Activated B cell treated with CpG ODN at 0.5 μM for 24 hours (primary cell): Measurements from ENCODE around the gene LRRC56. TPM values are rescaled to one million over a fixed set of nuclear protein-coding genes. Genes with fewer than 3 reads are reported as not detected.

ENCODE experiments used
- ATAC-seq: fragments of 200-7000 bp; cut with Tn5 transposase; one replicate; pipeline ENCODE4 v1.10.0; 2021; ENCODE audit warnings: low read depth, mild to moderate bottlenecking, moderate library complexity
- CTCF ChIA-PET: fragments of 350-600 bp; sonication (Branson Sonifier 250); formaldehyde crosslinking; loops from one replicate; lab custom pipeline; 2021; ENCODE audit warnings: antibody characterized with exemption; lab: Charles Lee
- POLR2A ChIA-PET: fragments of 350-600 bp; sonication (Branson Sonifier 250); formaldehyde crosslinking; loops from one replicate; lab custom pipeline; 2021; ENCODE audit warnings: antibody characterized with exemption; lab: Charles Lee
- DNase-seq: peaks from one replicate; pipeline ENCODE4 v3.0.0; 2022
- H3K27ac Mint-ChIP-seq: one replicate; pipeline ENCODE4 v1.8.0; 2020; ENCODE audit warnings: mixed read lengths
- H3K27me3 Mint-ChIP-seq: one replicate; pipeline ENCODE4 v1.8.0; 2021; ENCODE audit warnings: mixed read lengths
- H3K36me3 Mint-ChIP-seq: one replicate; pipeline ENCODE4 v1.8.0; 2021; ENCODE audit warnings: low read depth, mixed read lengths
- H3K4me1 Mint-ChIP-seq: one replicate; pipeline ENCODE4 v1.8.0; 2021; ENCODE audit warnings: mixed read lengths
- H3K4me3 Mint-ChIP-seq: one replicate; pipeline ENCODE4 v1.8.0; 2020; ENCODE audit warnings: mild to moderate bottlenecking, mixed read lengths
- H3K9me3 Mint-ChIP-seq: one replicate; pipeline ENCODE4 v1.8.0; 2020; ENCODE audit warnings: mixed read lengths
- intact Hi-C: fragments of 100-400 bp; cut with micrococcal nuclease; formaldehyde crosslinking; loops from one replicate; pipeline ENCODE4 v1.15.1; 2024
- total RNA-seq: library from RNA; stranded (reverse); gene quantifications from 2 replicates; pipeline ENCODE4 v1.2.3, GENCODE V29; 2022
- TF ChIP-seq, protein P1 (sequence below): fragments of 200-600 bp; IDR thresholded peaks from one replicate; pipeline ENCODE4 v1.8.0; 2022; ENCODE audit warnings: antibody characterized with exemption, mild to moderate bottlenecking

Gene LRRC56
- total RNA-seq, 1 donor from 2014 or later = 7.9 TPM

DNA sequence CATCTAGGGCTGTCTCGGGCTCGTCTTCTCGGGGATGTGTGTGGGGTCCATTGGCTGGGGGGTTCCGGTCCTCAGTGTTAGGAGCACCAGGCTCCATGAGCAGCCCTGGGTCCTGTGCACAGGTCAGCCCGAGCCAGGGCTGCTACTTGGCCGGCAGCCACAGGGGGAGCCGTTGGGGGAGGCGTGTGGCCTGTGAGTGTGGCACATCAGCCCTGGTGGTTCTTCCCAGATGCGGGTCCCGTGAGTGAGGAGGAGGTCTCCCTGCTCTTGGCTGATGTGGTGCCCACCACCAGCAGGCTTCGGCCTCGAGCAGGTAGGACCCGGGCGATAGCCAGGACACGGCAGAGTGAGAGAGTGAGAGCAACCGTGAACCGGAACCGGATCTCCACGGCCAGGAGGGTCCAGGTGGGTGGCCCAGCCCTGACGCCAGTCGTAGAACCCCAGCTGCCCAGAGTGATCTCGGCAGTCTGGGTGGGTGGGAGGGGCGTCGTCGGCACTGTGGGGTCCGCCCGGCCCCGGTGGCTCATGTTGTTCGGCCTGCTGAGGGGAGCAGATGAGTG is 59.9 kb downstream of the LRRC56 start:
- H3K4me3 Mint-ChIP-seq = no peak overlapping the region
- no peaks in the 10 kb centered on the region for H3K27me3 Mint-ChIP-seq
- no peak for ATAC-seq
- DNase-seq = no peak
- no peaks in the 10 kb centered on the region for H3K9me3 Mint-ChIP-seq
- TF ChIP-seq, protein P1, sequence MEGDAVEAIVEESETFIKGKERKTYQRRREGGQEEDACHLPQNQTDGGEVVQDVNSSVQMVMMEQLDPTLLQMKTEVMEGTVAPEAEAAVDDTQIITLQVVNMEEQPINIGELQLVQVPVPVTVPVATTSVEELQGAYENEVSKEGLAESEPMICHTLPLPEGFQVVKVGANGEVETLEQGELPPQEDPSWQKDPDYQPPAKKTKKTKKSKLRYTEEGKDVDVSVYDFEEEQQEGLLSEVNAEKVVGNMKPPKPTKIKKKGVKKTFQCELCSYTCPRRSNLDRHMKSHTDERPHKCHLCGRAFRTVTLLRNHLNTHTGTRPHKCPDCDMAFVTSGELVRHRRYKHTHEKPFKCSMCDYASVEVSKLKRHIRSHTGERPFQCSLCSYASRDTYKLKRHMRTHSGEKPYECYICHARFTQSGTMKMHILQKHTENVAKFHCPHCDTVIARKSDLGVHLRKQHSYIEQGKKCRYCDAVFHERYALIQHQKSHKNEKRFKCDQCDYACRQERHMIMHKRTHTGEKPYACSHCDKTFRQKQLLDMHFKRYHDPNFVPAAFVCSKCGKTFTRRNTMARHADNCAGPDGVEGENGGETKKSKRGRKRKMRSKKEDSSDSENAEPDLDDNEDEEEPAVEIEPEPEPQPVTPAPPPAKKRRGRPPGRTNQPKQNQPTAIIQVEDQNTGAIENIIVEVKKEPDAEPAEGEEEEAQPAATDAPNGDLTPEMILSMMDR = no peak
- ChIA-PET CTCF (no interaction called here), POLR2A (no interaction called here)
- no peak overlapping the region for H3K27ac Mint-ChIP-seq
- intact Hi-C loops = no loop called here
- H3K36me3 Mint-ChIP-seq = peaks cover 86% of the 10 kb centered on the region
- H3K4me1 Mint-ChIP-seq = no peaks in the 10 kb centered on the region

GRCh38 chr11:598005-598680 is 60.8 kb downstream of the LRRC56 start:
- intact Hi-C loops = no loop called here
- TF ChIP-seq, protein P1 = no peak
- DNase-seq = no peak
- Mint-ChIP-seq H3K27me3 (no peaks in the 10 kb centered on the region), H3K27ac (no peak overlapping the region), H3K9me3 (no peaks in the 10 kb centered on the region), H3K4me1 (no peaks in the 10 kb centered on the region), H3K4me3 (no peak overlapping the region), H3K36me3 (peaks cover 82% of the 10 kb centered on the region)
- POLR2A ChIA-PET = no interaction called here
- ATAC-seq = no peak
- CTCF ChIA-PET = no interaction called here

DNA sequence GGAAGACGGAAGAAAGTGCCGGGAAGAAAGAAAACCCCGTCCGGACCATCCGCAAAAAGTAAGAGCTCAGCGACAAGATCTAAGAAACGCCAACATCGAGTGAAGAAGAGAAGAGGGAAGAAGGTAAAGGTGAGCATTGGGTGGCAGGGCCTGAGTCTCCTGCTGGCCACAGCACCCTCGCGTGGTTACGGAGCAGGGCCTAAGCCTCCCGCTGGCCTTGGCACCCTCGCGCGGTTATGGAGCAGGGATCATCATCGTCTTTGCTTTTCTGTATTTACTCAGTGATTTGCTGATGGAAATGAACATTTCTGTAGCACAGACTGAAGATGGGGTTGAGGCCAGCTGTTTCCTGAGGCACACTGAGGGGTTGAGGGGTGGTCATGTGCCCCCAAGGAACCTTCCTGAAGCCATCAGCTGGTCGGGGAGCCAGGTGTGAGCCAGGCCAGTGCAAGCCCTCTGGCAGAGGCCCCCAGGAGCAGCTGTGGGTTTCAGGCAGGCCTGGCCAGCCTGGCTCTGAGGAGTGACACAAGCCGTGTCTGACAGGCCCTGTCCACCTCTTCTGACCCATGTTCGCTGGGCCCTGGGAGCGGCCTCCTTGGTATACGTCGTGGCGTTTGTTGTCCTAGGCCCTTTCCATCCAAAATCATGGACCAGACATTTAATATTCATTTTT is 64.4 kb downstream of the LRRC56 start:
- DNase-seq = no peak
- Mint-ChIP-seq H3K27me3 (no peaks in the 10 kb centered on the region), H3K36me3 (peaks cover 78% of the 10 kb centered on the region), H3K4me1 (no peaks in the 10 kb centered on the region), H3K4me3 (no peak overlapping the region), H3K9me3 (no peaks in the 10 kb centered on the region), H3K27ac (no peak overlapping the region)
- no peak for ATAC-seq
- ChIA-PET CTCF (no interaction called here), POLR2A (no interaction called here)
- TF ChIP-seq, protein P1 = no peak
- intact Hi-C loops = no loop called here

GRCh38 chr11:603154-603553 is 65.8 kb downstream of the LRRC56 start:
- no peaks in the 10 kb centered on the region for H3K27me3 Mint-ChIP-seq
- no peaks in the 10 kb centered on the region for H3K4me1 Mint-ChIP-seq
- no peak overlapping the region for H3K27ac Mint-ChIP-seq
- DNase-seq (no peak), ATAC-seq (no peak)
- no peak overlapping the region for H3K4me3 Mint-ChIP-seq
- H3K36me3 Mint-ChIP-seq = peaks cover 78% of the 10 kb centered on the region
- CTCF ChIA-PET = no interaction called here
- POLR2A ChIA-PET = no interaction called here
- H3K9me3 Mint-ChIP-seq = no peaks in the 10 kb centered on the region
- intact Hi-C loops = no loop called here
- TF ChIP-seq, protein P1 = no peak

Other genes starting within 250 kb of the LRRC56 start
- 62.3 and 74.1 TPM in 2 replicates for gene PGGHG, start 248.4 kb upstream of the LRRC56 start, total RNA-seq
- gene IFITM5, start 238.0 kb upstream of the LRRC56 start, total RNA-seq = not detected in 2 replicates
- gene IFITM2, start 229.7 kb upstream of the LRRC56 start, total RNA-seq = 112 and 125 TPM in 2 replicates
- gene IFITM1, start 223.5 kb upstream of the LRRC56 start, total RNA-seq = 21.2 and 25.3 TPM in 2 replicates
- gene IFITM3, start 216.7 kb upstream of the LRRC56 start, total RNA-seq = 14.8 and 17.0 TPM in 2 replicates
- gene B4GALNT4, start 168.0 kb upstream of the LRRC56 start, total RNA-seq = not detected in 2 replicates
- gene PKP3, start 143.3 kb upstream of the LRRC56 start, total RNA-seq = 0.18 TPM in 1 of 2 replicates, not detected in the other
- gene SIGIRR, start 122.5 kb upstream of the LRRC56 start, total RNA-seq = 19.8 and 24.2 TPM in 2 replicates
- gene ANO9, start 95.5 kb upstream of the LRRC56 start, total RNA-seq = 37.2 and 46.1 TPM in 2 replicates
- gene PTDSS2, start 87.2 kb upstream of the LRRC56 start, total RNA-seq = 17.8 and 22.0 TPM in 2 replicates
- gene RNH1, start 30.3 kb upstream of the LRRC56 start, total RNA-seq = 101 and 103 TPM in 2 replicates
- gene HRAS, start 2.0 kb upstream of the LRRC56 start, total RNA-seq = 37.2 and 43.9 TPM in 2 replicates
- 8.6 and 9.1 TPM in 2 replicates for gene LMNTD2, start 23.2 kb downstream of the LRRC56 start, total RNA-seq
- 14.2 and 14.9 TPM in 2 replicates for gene RASSF7, start 23.4 kb downstream of the LRRC56 start, total RNA-seq
- gene PHRF1, start 38.9 kb downstream of the LRRC56 start, total RNA-seq = 42.7 and 49.6 TPM in 2 replicates
- 74.1 and 75.5 TPM in 2 replicates for gene IRF7, start 78.4 kb downstream of the LRRC56 start, total RNA-seq
- gene CDHR5, start 87.4 kb downstream of the LRRC56 start, total RNA-seq = not detected in 2 replicates
- not detected in 2 replicates for gene SCT, start 89.7 kb downstream of the LRRC56 start, total RNA-seq
- gene DRD4, start 99.7 kb downstream of the LRRC56 start, total RNA-seq = 0.42 and 0.49 TPM in 2 replicates
- 36.1 and 39.8 TPM in 2 replicates for gene DEAF1, start 157.7 kb downstream of the LRRC56 start, total RNA-seq
- 34.1 and 44.4 TPM in 2 replicates for gene TMEM80, start 158.3 kb downstream of the LRRC56 start, total RNA-seq
- gene EPS8L2, start 168.7 kb downstream of the LRRC56 start, total RNA-seq = 5.6 and 5.9 TPM in 2 replicates
- 194 and 244 TPM in 2 replicates for gene TALDO1, start 209.9 kb downstream of the LRRC56 start, total RNA-seq
- 60.3 and 63.3 TPM in 2 replicates for gene GATD1, start 240.0 kb downstream of the LRRC56 start, total RNA-seq